Keratinocyte (primary cell): ENCODE results near the gene DCHS1.

Source experiments
- CTCF ChIP-seq, 3 experiments: IDR thresholded peaks in 1 of 3; conservative IDR thresholded peaks in 1 of 3; optimal IDR thresholded peaks in 1 of 3; 2 replicates in 2 of 3; 3 replicates in 1 of 3; pipeline versions ENCODE3 to v1.5.1; 2011; ENCODE audit warnings: low read length in 3 of 3, mild to moderate bottlenecking in 3 of 3, moderate library complexity in 2 of 3, control low read depth in 1 of 3, inconsistent platforms in 1 of 3; ENCODE audit not compliant: insufficient read depth in 2 of 3; ENCODE audit errors: extremely low read depth in 1 of 3
- EZH2 ChIP-seq: IDR thresholded peaks from one replicate; pipeline ENCODE4 v1.6.1; 2012; ENCODE audit warnings: inconsistent platforms, mild to moderate bottlenecking, low read length, moderate library complexity

- TF ChIP-seq CTCF (optimal IDR thresholded peaks at IDR 0.05 in 1 of 3, IDR thresholded peaks at IDR 0.05 in 1 of 3, conservative IDR thresholded peaks at IDR 0.05 in 1 of 3; ENCODE audit: extremely low read depth in 1 of 3, insufficient read depth in 2 of 3, low read length in 3 of 3): no peak
- no peak for TF ChIP-seq EZH2
Observed at GRCh38 chr11:6578134-6578533, 77.5 kb downstream of the DCHS1 start.
